Measurements from ENCODE around the gene MESD.

GRCh38 chr15:81024936-81025335 lies 35.3 kb upstream of the MESD start:
- TF ChIP-seq CTCF (IDR thresholded peaks at IDR 0.05 in 4 of 5, conservative IDR thresholded peaks at IDR 0.05 in 1 of 5) (no peak), POLR2A (IDR thresholded peaks at IDR 0.05) (no peak)

Measured in gastrocnemius medialis (tissue), 4 donors.